Liver (tissue), 3 donors: ENCODE data around the gene COL15A1.

ENCODE experiments used
- TAF1 ChIP-seq: conservative IDR thresholded peaks from 2 replicates; pipeline ENCODE4 v1.6.1; 2016; ENCODE audit warnings: antibody characterized with exemption, mild to moderate bottlenecking
- YY1 ChIP-seq: IDR thresholded peaks from 2 replicates; pipeline ENCODE4 v1.6.1; 2016; ENCODE audit warnings: antibody characterized with exemption, mild to moderate bottlenecking
- TF ChIP-seq, protein P1 (sequence below): IDR thresholded peaks from 2 replicates; pipeline ENCODE4 v1.6.1; 2016; ENCODE audit warnings: antibody characterized with exemption
- TF ChIP-seq, protein P2 (sequence below): fragments of 150-350 bp; IDR thresholded peaks from 2 replicates; pipeline ENCODE4 v1.5.1; 2017; ENCODE audit warnings: improper control_type of control experiment, low read depth, low read length; ENCODE audit not compliant: missing input control
- donor health status: healthy.
- donor health status: healthy.

DNA sequence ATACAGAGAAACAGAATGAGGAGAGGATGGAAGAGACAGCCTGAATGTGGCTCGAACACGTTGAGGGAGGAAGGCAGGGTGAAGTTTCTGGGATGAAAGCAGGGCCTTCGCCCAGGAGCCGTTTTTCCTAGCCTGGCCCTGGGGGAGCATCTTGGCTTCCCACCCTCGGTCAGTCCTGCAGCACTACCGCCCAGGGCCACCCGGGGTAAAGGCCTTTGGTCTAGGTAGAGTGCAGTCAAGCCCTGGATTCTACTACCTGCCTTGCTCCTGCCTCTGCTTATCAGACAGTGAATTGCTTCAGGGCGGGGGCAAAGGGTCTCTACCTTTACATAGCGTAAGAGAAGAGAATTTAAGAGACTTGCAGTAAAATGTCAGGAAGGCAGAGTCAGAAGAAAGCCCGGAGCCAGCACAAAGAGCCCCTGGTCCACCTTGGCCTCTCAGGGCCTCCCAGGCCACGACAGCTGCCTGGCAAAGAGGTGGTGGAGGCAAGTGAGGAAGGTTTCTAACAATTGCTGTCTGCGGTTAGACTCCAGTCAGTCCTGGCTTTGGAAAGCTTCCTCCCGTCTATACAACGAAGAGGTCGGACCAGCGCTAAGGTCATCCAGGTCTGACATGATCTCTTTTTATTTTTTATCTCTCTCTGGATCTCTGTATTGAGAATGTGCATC lies 17.9 kb downstream of the COL15A1 start:
- TF ChIP-seq TAF1 (no peak), YY1 (no peak)
- TF ChIP-seq, protein P1, sequence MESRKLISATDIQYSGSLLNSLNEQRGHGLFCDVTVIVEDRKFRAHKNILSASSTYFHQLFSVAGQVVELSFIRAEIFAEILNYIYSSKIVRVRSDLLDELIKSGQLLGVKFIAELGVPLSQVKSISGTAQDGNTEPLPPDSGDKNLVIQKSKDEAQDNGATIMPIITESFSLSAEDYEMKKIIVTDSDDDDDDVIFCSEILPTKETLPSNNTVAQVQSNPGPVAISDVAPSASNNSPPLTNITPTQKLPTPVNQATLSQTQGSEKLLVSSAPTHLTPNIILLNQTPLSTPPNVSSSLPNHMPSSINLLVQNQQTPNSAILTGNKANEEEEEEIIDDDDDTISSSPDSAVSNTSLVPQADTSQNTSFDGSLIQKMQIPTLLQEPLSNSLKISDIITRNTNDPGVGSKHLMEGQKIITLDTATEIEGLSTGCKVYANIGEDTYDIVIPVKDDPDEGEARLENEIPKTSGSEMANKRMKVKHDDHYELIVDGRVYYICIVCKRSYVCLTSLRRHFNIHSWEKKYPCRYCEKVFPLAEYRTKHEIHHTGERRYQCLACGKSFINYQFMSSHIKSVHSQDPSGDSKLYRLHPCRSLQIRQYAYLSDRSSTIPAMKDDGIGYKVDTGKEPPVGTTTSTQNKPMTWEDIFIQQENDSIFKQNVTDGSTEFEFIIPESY = no peak
- TF ChIP-seq, protein P2, sequence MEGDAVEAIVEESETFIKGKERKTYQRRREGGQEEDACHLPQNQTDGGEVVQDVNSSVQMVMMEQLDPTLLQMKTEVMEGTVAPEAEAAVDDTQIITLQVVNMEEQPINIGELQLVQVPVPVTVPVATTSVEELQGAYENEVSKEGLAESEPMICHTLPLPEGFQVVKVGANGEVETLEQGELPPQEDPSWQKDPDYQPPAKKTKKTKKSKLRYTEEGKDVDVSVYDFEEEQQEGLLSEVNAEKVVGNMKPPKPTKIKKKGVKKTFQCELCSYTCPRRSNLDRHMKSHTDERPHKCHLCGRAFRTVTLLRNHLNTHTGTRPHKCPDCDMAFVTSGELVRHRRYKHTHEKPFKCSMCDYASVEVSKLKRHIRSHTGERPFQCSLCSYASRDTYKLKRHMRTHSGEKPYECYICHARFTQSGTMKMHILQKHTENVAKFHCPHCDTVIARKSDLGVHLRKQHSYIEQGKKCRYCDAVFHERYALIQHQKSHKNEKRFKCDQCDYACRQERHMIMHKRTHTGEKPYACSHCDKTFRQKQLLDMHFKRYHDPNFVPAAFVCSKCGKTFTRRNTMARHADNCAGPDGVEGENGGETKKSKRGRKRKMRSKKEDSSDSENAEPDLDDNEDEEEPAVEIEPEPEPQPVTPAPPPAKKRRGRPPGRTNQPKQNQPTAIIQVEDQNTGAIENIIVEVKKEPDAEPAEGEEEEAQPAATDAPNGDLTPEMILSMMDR = no peak
